PC-9 (cell line): ENCODE data around the gene ERMARD. TPM values are rescaled to one million over a fixed set of nuclear protein-coding genes. Genes with fewer than 3 reads are reported as not detected.

Experiments used
- BruUV-seq: library from RNA; stranded (reverse); fragments of 400-500 nt; replicated peaks from 2 replicates; lab custom pipeline; 2021; lab: Mats Ljungman, UMichigan
- CTCF ChIA-PET: fragments of 300-600 bp; sonication (Branson Sonifier 250); formaldehyde crosslinking; loops from one replicate; lab custom pipeline; 2022; ENCODE audit warnings: antibody characterized with exemption; lab: Charles Lee
- POLR2A ChIA-PET: fragments of 300-600 bp; sonication (Branson Sonifier 250); formaldehyde crosslinking; loops from one replicate; lab custom pipeline; 2022; ENCODE audit warnings: antibody characterized with exemption; ENCODE audit not compliant: unreplicated experiment; lab: Charles Lee
- DNase-seq, 2 experiments: peaks; one replicate each; pipeline versions ENCODE4 v3.0.0 to v3.0.0-alpha.2; 2015 to 2022; ENCODE audit warnings: mixed read lengths in 1 of 2
- H2AFZ ChIP-seq: fragments of 200-600 bp; sonication (generic); 2 replicates; pipeline ENCODE4 v1.8.1; 2017; ENCODE audit warnings: antibody characterized with exemption
- H3F3A ChIP-seq: fragments of 200-600 bp; sonication (generic); 2 replicates; pipeline ENCODE4 v1.8.1; 2017; ENCODE audit warnings: antibody characterized with exemption, mild to moderate bottlenecking, low read depth; ENCODE audit not compliant: insufficient read depth
- H3K27ac ChIP-seq: fragments of 200-600 bp; sonication (generic); 2 replicates; pipeline ENCODE4 v1.6.1; 2016; ENCODE audit warnings: mixed run types
- H3K27me3 ChIP-seq: fragments of 200-600 bp; sonication (generic); 2 replicates; pipeline ENCODE4 v1.6.1; 2016; ENCODE audit warnings: low read depth, mixed run types; ENCODE audit not compliant: insufficient read depth
- H3K36me3 ChIP-seq: fragments of 200-600 bp; sonication (generic); 2 replicates; pipeline ENCODE4 v1.6.1; 2016; ENCODE audit warnings: low read depth, mixed run types
- H3K4me1 ChIP-seq: fragments of 200-600 bp; sonication (generic); replicated peaks from 2 replicates; pipeline ENCODE4 v1.6.1; 2016; ENCODE audit warnings: mixed run types; ENCODE audit not compliant: insufficient read depth
- H3K4me2 ChIP-seq: fragments of 200-600 bp; sonication (generic); 2 replicates; pipeline ENCODE4 v1.6.1; 2017; ENCODE audit warnings: mixed run types
- H3K4me3 ChIP-seq: fragments of 200-600 bp; sonication (generic); 2 replicates; pipeline ENCODE4 v1.6.1; 2016; ENCODE audit warnings: mixed run types
- H3K79me2 ChIP-seq: fragments of 200-600 bp; sonication (generic); 2 replicates; pipeline ENCODE4 v1.6.1; 2017; ENCODE audit warnings: low read depth, mixed run types
- H3K9me2 ChIP-seq: fragments of 200-600 bp; sonication (generic); 2 replicates; pipeline ENCODE4 v1.8.1; 2017; ENCODE audit warnings: mild to moderate bottlenecking; ENCODE audit not compliant: insufficient read depth
- H3K9me3 ChIP-seq: fragments of 200-600 bp; sonication (generic); 2 replicates; pipeline ENCODE4 v1.8.1; 2016; ENCODE audit warnings: low read depth; ENCODE audit not compliant: insufficient read depth
- H4K20me1 ChIP-seq: fragments of 200-600 bp; sonication (generic); 2 replicates; pipeline ENCODE4 v1.8.1; 2017; ENCODE audit not compliant: insufficient read depth
- EZH2 ChIP-seq: fragments of 200-600 bp; sonication (generic); IDR thresholded peaks from 2 replicates; pipeline ENCODE4 v1.8.0; 2017; ENCODE audit warnings: antibody characterized with exemption, low read depth
- intact Hi-C: fragments of 100-400 bp; cut with micrococcal nuclease; formaldehyde crosslinking; loops from one replicate; pipeline ENCODE4 v1.10.0; 2022; ENCODE audit not compliant: unreplicated experiment
- total RNA-seq: library from RNA; stranded (reverse); gene quantifications from 2 replicates; pipeline ENCODE4 v1.2.3, GENCODE V29; 2021
- TF ChIP-seq, protein P1 (sequence below): fragments of 200-600 bp; sonication (generic); conservative IDR thresholded peaks from 2 replicates; pipeline ENCODE4 v1.6.1; 2017; ENCODE audit warnings: mixed run types, antibody characterized with exemption, mild to moderate bottlenecking, moderate library complexity

ERMARD gene
- total RNA-seq, 1 experiment from 2014 or later = 19.3 TPM

DNA sequence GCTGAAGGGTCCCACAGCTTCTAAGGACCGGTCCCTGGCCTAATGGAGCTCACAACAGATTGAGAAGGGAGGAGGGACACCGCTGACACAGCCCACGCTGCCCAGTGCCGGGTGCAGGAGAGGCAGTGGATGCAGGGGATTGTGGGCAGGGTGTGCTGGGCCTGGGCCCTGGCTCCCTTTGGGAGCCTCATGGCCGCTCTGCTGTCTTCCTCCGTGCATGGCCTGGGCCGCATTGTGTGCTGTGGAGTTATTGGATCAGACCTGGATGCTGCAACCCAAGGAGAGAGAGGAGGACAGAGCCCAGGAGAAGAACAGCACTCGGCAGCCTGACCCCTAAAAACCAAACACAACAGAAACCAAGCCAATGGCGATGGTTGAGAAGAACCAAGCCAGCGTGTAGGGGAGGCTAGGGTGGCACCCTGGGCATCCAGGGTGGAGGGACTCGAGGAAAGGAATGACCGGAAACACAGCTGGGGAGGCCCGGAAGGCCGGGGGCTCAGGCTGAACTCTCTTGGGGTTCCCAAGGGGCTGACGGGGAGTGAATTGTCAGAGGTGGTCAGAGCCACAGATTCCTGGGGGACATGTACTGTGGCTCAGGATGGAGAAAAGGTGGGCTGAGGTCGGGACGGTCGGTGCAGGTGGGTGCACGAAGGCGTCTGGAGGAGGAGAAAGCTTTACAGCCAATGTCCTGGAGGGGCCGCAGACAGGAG lies 41.0 kb downstream of the ERMARD start:
- no peak overlapping the region for H3K4me3 ChIP-seq
- no TSS peak for BruUV-seq
- intact Hi-C loops = loop anchor here (10.0 kb wide), 1 partner anchor 898 kb away; no protein-coding TSS in a partner anchor
- H3F3A ChIP-seq = no peaks in the 10 kb centered on the region
- no peak overlapping the region for H2AFZ ChIP-seq
- H3K27ac ChIP-seq = no peak overlapping the region
- no peaks in the 10 kb centered on the region for H3K36me3 ChIP-seq
- no peak for DNase-seq
- TF ChIP-seq EZH2 = no peak
- TF ChIP-seq, protein P1, sequence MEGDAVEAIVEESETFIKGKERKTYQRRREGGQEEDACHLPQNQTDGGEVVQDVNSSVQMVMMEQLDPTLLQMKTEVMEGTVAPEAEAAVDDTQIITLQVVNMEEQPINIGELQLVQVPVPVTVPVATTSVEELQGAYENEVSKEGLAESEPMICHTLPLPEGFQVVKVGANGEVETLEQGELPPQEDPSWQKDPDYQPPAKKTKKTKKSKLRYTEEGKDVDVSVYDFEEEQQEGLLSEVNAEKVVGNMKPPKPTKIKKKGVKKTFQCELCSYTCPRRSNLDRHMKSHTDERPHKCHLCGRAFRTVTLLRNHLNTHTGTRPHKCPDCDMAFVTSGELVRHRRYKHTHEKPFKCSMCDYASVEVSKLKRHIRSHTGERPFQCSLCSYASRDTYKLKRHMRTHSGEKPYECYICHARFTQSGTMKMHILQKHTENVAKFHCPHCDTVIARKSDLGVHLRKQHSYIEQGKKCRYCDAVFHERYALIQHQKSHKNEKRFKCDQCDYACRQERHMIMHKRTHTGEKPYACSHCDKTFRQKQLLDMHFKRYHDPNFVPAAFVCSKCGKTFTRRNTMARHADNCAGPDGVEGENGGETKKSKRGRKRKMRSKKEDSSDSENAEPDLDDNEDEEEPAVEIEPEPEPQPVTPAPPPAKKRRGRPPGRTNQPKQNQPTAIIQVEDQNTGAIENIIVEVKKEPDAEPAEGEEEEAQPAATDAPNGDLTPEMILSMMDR = no peak
- no peaks in the 10 kb centered on the region for H3K9me3 ChIP-seq
- H4K20me1 ChIP-seq = no peaks in the 10 kb centered on the region
- H3K79me2 ChIP-seq = no peaks in the 10 kb centered on the region
- H3K4me2 ChIP-seq = no peak overlapping the region
- CTCF ChIA-PET = interaction anchor here (0.7 kb wide), 1 partner anchor 53 kb away, joined by 4 read pairs; no protein-coding TSS in a partner anchor
- POLR2A ChIA-PET = no interaction called here
- peaks cover 85% of the 10 kb centered on the region for H3K27me3 ChIP-seq
- no peaks in the 10 kb centered on the region for H3K4me1 ChIP-seq
- no peaks in the 10 kb centered on the region for H3K9me2 ChIP-seq

DNA sequence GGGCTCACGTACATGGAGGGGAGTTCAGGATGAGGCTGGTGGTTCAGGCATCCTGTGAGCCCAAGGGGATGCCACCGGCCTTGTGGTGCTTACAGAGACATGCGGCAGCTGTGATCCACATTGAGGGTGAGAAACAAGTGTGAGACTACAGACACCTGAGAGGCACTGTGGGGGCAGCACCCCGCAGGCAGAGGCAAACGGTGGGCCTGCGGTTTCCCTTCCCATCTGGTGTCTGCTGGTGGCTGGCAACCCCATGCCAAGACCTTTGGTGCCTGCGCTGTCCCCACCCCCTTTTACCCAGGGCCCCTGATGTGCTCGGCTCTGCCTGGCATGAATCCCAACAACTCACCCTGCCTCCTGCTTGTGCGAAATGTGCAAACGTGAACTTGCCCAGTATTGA lies 42.0 kb downstream of the ERMARD start:
- ChIA-PET CTCF (interaction anchor here (0.6 kb wide), 1 partner anchor 620 kb away, joined by 3 read pairs; no protein-coding TSS in a partner anchor), POLR2A (no interaction called here)
- BruUV-seq = no TSS peak

DNA sequence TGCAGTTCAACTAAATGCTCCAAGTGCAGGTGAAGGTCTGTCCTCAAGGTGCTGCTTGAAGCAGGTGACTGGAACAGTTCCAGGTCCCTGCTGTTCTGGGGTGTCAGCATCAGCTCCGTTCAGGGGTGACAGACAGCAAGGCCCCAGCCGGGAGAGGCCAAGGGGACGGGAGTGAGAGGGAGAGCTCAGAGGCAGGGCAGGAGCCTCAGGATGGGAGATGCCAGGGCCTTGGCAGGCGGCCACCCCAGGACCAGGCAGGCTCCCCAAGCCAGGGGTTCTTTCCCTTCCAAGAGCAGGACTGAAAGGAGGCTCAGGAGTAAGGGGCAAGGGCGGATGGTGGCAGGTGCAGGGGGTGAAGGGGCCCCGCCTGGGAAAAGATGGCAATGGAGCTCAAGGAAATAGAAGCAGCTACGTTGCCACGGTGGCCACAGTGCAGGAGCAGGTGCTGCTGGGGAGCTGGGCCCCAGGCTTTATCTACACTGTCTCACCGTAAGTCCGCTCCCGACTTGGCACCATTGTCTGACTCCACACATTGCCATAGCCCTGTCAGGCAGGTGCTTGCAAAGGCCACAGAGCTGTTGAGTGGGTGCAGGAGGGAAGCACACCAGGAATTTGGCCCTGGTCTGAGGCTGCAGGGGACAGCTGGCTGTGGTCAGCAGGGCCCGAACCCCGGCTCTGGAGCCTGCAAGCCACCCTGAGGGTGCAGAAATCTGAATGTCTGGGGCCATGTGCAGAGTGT lies 43.1 kb downstream of the ERMARD start:
- Histone ChIP-seq H3K4me2 (no peak overlapping the region), H2AFZ (no peak overlapping the region), H3K9me2 (no peaks in the 10 kb centered on the region), H3K36me3 (no peaks in the 10 kb centered on the region), H3K9me3 (no peaks in the 10 kb centered on the region), H4K20me1 (no peaks in the 10 kb centered on the region), H3K79me2 (no peaks in the 10 kb centered on the region), H3K4me1 (no peaks in the 10 kb centered on the region), H3K27me3 (peaks cover 91% of the 10 kb centered on the region), H3F3A (no peaks in the 10 kb centered on the region), H3K4me3 (no peak overlapping the region), H3K27ac (no peak overlapping the region)
- no peak for DNase-seq
- intact Hi-C loops = loop anchor here (10.0 kb wide), 1 partner anchor 900 kb away; no protein-coding TSS in a partner anchor
- TF ChIP-seq, protein P1 = no peak
- no peak for TF ChIP-seq EZH2
- ChIA-PET CTCF (no interaction called here), POLR2A (no interaction called here)
- no TSS peak for BruUV-seq

More for the DNA sequence above, 42.0 kb downstream of the ERMARD start:
- no peaks in the 10 kb centered on the region for H3K9me3 ChIP-seq
- no peak overlapping the region for H2AFZ ChIP-seq
- H3K79me2 ChIP-seq = no peaks in the 10 kb centered on the region
- TF ChIP-seq EZH2 = no peak
- TF ChIP-seq, protein P1 = no peak
- no peak overlapping the region for H3K4me3 ChIP-seq
- no peak overlapping the region for H3K4me2 ChIP-seq
- no peaks in the 10 kb centered on the region for H4K20me1 ChIP-seq
- intact Hi-C loops = loop anchor here (10.0 kb wide), 1 partner anchor 899 kb away; no protein-coding TSS in a partner anchor
- no peaks in the 10 kb centered on the region for H3K36me3 ChIP-seq
- DNase-seq = no peak
- H3K9me2 ChIP-seq = no peaks in the 10 kb centered on the region
- H3K27ac ChIP-seq = no peak overlapping the region
- H3F3A ChIP-seq = no peaks in the 10 kb centered on the region
- no peaks in the 10 kb centered on the region for H3K4me1 ChIP-seq
- H3K27me3 ChIP-seq = peaks cover 88% of the 10 kb centered on the region
